Dermis blood vessel endothelial cell (primary cell): ENCODE measurements around the gene MILR1. TPM values are rescaled to one million over a fixed set of nuclear protein-coding genes. Genes with fewer than 3 reads are reported as not detected.

Experiments
- DNase-seq: peaks from one replicate; pipeline ENCODE4 v3.0.0; 2010
- total RNA-seq: library from RNA; depleted of rRNA; stranded (reverse); fragments of >200 nt; gene quantifications from 2 replicates; pipeline ENCODE4 v1.2.3, GENCODE V29; 2014

The MILR1 gene
- total RNA-seq, 1 donor from 2014 or later, result 3.2 TPM

DNA sequence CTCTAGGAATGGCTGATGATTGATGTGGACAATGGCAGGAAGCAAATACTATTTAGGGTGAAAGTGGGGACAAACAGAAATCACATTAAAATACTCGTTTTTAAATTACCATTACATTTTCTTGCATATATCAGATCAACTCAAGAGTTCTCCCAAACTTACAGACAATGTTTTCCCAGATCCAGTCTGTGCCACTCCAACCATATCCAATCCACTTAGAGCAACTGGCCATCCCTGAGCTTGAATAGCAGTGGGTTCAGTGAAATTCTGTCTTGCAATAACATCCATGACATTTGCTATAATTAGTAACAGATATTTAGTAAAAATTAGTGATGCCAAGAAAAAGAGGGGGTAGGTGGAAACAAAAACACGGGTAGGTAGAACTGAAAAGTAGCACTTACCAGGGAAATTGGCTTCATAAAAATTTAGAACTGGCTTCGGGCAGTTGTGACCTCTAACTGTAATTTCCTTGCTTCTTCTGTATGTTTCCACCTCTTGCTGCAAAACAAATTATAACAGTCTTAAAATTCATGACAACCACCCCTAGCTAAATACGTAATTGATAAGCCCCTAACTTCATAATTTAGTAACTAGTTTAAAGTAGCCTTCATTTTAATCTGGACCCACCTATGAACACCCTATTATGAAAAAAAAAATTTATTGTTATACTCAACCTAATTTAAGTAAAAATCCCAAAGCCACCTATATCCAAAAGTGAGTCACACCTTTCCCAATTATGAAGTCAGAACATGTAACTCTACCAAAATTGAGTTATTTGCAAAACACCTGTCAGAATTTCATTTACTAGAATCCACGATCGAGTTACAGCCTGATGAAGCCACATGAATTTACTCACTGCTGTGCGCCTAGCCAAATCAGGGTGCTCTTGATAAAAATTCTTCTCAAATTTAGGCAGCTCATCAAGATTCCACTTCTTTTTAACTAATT is 55.2 kb downstream of the MILR1 start:
- DNase-seq, result peak; percentile 34

DNA sequence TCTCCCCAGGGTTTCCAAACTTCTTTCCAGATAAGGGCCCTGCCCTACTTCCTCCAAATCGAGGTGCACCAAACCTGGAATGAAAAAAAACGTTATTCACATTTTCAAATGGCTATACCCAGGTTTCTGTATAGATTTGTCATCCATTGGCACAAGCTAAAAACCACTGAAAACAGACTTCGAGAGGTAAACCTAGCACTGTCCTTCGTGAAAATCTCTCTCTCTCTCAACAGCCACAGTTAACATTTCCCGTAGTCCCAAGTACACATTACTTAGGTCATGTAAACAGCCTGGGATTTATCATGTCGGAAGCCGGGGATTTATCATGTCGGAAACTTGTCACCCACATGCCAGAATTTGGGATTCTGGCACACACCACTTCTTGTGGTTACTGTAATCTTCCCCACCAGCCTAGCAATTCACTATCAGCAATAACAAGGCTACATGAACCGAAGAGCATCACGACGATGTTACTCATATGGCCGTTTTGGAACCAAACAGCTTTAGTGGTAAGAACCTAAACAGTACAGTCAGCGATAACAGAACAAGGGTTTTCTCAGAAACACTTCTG is 55.9 kb downstream of the MILR1 start:
- peak; percentile 60 for DNase-seq

DNA sequence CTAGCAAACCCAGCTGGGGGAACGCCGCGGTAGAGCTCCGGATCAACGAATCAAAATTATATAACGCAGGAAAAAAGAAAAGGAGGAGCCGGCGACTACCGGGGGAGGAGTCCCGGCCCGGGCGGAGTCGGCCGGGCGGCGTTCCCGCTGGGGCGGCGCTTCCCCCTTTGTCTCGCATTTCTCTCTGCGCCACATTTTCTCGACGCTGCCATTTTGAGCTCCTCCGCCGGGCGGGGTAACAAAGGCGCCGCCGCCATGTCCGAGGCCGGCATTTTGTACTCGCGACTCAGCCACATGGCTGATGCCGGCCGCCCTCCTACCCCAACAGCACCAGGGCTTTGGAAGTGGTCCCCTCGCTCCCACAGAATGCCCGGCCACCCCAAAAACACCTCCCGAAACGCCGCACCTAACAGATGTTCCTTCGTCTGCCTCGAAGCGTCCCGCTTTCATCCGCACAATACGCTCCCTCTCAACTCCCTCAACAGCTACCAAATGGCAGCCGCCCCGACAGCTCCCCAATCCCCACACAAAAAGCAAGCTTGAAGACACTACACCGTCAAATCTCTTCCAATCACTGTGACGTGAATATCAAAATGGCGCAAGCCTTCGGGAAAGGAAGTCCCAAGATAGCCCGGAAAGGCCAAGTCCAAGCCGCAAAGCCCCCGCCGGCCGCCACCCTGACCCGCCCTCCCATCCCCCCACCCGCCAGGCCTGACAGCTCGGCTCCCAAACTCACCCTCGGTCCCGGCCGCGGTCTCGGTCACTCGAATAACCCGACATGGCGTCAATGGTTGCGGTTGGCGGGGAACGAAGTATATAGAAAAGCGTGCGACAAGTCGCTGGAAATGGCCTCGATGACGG is 56.7 kb downstream of the MILR1 start:
- peak; percentile 89 for DNase-seq

DNA sequence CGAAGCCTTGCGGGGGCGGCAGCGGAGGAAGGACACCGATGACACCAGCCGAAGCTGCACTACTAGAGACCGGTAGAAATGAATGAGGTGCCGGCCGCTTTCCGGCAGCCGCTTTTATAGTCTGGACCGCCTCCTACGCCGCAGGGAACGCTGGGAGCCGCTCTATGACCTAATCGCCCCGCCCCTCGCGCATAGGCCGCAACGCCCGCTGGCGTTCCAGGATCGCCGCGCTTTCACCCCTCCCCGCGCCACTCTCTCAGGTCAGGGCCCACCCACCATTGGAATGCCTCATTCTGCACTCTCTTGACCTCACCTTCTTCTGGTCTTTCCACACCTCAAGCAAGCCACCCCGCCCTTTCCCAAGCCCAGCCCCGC is 57.3 kb downstream of the MILR1 start, which contains the start of gene DDX5:
Gene DDX5 (minus strand): TSS at position 89 of the 375 bp plus-strand sequence. CDS start 170 bp downstream, outside the sequence.
- DNase-seq, result peak; percentile 98

DNA sequence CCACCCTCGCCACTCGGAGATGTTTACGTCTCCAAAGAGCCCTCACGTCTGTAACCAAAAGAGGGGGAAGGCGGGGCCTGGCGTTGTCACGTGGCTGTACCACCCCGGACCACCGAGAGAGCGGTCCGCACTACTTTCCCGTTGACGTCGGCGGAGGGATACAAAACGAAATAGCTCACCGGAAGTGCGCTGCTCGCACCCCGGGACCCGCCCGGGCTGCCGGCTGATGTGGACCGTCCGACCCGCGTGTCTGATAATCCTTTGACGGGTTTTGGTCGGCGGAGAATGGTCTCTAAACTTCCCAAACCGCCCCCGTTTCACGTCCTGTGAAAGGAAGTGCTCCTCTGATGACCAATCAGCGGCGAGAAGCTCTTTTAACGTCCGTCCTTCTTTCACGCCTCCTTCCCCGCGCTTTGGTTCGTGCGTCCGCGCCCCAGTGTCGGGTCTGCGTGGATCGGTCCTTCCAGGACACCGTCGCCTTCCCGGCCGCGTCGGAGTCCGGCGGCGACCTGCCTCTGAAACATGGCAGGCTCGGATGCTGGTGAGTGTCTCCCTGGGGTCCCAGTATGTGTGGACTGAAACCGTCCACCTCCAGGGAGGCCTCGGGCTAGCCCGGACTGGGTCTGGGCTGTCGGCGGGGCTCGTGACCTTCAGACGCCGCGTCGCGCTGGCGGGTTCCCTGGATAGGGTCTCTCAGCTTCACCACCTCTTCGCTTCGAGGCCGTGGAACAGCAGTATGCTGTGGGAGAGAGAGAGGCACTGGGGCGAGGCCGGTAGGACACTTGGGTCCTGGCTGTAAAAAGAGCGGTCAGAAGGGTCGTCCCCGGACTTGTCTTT is 57.9 kb downstream of the MILR1 start, which contains the start of gene CEP95:
Gene CEP95 (plus strand): TSS at position 402 of the 837 bp plus-strand sequence. CDS start 121 bp downstream, at position 523.
- peak; percentile 98 for DNase-seq

DNA sequence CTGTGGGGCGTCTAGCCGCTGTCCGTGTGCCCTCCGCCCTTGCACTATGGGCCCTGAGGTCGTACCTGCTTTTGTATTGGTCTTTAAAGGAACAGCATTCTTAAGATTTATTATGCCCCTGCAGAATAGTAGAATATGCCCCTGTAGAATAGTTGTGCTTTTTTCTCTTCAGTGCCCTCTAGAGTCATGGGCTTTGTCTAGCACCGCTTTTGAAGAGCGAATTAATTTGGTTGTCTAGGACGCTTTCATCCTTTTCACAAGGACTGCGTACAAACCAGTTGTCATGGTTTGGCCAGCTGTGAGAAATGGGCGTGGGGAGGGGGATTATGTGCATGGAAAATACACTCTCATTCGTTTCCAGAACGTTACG is 58.5 kb downstream of the MILR1 start:
- DNase-seq, result peak; percentile 86

DNA sequence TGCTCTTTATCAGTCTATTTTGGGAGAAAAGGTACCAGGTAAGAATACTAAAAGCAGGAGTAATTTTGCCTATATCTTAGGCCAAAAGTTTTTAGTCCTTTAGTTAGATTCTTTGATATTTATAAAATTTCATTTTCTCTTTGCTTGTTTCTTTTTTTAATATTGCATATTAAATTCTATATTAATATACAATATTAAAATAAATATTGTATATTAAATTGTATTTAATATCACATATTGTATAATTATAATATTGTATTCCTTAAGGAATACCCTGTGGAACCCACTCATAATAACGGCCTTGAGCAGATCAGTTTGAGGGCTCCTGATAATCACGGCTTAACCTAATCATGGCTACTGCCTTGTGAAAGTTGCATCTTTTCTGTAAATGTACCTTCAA is 59.8 kb downstream of the MILR1 start:
- DNase-seq, result no peak

DNA sequence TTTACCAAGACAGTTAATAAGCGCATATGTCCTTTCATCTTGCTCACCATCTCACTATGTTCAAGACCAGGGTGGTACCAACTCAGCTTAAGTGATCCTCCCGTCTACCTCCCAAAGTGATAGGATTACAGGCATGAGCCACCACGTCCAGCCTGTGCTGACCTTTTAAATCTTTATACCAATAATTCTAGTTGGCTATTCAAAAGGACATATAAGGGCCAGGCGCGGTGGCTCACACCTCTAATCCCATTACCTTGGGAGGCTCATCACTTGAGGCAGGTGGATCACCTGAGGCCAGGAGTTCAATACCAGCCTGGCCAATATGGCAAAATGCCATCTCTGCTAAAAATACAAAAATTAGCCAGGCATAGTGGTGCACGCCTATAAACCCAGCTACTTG is 60.3 kb downstream of the MILR1 start:
- no peak for DNase-seq

DNA sequence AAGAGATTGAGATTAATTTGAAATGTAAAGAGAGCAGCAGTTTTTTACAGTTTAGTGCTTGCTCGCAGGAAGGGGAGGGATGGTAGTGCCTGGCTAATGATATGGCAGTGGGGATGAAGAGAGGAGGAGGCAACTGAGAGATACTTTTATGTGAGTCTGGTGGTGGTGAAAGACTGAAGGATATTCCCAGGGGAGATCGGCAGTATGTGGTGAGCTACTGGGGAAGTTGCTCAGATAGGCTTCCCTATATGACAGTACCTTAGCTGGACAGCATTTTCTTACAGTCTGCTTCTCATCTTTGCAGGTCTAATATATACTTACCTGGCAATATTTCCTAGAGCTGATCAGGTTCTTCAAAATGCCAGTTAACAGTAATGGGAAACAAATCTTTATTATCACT is 66.5 kb downstream of the MILR1 start:
- DNase-seq, result no peak

DNA sequence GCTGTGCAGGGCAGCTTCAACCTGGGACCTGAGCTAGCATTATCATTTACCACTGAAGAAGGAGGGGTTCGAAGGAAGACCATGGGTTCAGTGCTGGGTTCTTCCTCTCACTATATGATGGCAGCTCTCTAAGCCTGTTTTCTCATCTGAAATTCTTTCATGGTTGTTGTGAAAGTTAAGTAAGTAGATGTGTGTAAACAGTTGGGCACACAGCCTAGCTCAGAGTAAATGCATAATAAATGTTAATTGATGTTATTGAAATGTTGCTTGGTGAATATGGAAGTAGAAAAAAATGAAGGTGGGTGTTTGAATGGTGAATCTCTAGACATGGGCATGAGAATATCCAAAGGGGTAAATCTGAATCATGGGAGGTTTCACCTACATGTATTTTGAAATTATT is 66.9 kb downstream of the MILR1 start:
- no peak for DNase-seq

Other genes with a start within 250 kb of the MILR1 start
- 34.9 and 47.8 TPM in 2 replicates for gene TEX2, start 185.9 kb upstream of the MILR1 start, total RNA-seq
- 959 and 1,308 TPM in 2 replicates for gene PECAM1, start 58.3 kb upstream of the MILR1 start, total RNA-seq
- 5.9 and 8.7 TPM in 2 replicates for gene POLG2, start 47.9 kb downstream of the MILR1 start, total RNA-seq
- 520 and 574 TPM in 2 replicates for gene DDX5, start 57.2 kb downstream of the MILR1 start, total RNA-seq
- gene CEP95, start 57.9 kb downstream of the MILR1 start, total RNA-seq, result 16.1 and 23.1 TPM in 2 replicates
- 124 and 150 TPM in 2 replicates for gene SMURF2, start 213.2 kb downstream of the MILR1 start, total RNA-seq